ENCODE data around the gene PFN1. TPM values are rescaled to one million over a fixed set of nuclear protein-coding genes. Genes with fewer than 3 reads are reported as not detected.

The PFN1 gene

DNA sequence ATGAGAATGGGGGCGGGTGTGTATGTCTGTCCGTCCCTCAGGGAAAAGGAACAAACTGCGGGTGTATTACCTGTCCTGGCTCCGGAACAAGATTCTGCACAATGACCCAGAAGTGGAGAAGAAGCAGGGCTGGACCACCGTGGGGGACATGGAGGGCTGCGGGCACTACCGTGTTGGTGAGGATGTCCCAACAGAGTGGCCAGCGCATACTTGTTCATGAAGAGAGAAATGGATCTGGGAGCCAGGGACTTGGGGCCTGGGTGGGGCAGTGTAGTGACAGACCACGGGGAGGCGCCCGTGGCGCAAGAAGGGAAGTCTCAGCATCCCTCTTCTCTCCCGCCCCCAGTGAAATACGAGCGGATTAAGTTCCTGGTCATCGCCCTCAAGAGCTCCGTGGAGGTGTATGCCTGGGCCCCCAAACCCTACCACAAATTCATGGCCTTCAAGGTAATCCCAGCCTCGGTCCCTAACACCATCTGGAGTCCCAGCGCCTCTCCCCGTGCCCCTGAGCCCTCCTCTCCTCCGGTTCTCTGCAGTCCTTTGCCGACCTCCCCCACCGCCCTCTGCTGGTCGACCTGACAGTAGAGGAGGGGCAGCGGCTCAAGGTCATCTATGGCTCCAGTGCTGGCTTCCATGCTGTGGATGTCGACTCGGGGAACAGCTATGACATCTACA is 52.5 kb downstream of the PFN1 start:
- DNase-seq (ENCODE audit: low read depth in 1 of 2, low spot score in 1 of 2), result no peak
- TF ChIP-seq SPI1 (IDR thresholded peaks at IDR 0.05; ENCODE audit: borderline replicate concordance, low read depth) (no peak), CTCF (IDR thresholded peaks at IDR 0.05; ENCODE audit: insufficient read depth, low read length) (no peak), POLR2AphosphoS5 (IDR thresholded peaks at IDR 0.05; ENCODE audit: low read depth) (no peak), GABPA (IDR thresholded peaks at IDR 0.05; ENCODE audit: low read depth) (no peak)
- TF ChIP-seq, protein P1, sequence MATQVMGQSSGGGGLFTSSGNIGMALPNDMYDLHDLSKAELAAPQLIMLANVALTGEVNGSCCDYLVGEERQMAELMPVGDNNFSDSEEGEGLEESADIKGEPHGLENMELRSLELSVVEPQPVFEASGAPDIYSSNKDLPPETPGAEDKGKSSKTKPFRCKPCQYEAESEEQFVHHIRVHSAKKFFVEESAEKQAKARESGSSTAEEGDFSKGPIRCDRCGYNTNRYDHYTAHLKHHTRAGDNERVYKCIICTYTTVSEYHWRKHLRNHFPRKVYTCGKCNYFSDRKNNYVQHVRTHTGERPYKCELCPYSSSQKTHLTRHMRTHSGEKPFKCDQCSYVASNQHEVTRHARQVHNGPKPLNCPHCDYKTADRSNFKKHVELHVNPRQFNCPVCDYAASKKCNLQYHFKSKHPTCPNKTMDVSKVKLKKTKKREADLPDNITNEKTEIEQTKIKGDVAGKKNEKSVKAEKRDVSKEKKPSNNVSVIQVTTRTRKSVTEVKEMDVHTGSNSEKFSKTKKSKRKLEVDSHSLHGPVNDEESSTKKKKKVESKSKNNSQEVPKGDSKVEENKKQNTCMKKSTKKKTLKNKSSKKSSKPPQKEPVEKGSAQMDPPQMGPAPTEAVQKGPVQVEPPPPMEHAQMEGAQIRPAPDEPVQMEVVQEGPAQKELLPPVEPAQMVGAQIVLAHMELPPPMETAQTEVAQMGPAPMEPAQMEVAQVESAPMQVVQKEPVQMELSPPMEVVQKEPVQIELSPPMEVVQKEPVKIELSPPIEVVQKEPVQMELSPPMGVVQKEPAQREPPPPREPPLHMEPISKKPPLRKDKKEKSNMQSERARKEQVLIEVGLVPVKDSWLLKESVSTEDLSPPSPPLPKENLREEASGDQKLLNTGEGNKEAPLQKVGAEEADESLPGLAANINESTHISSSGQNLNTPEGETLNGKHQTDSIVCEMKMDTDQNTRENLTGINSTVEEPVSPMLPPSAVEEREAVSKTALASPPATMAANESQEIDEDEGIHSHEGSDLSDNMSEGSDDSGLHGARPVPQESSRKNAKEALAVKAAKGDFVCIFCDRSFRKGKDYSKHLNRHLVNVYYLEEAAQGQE (IDR thresholded peaks at IDR 0.05; ENCODE audit: insufficient replicate concordance, low read depth), result no peak
- peaks cover 7% of the 10 kb centered on the region for H3K27me3 ChIP-seq (ENCODE audit: insufficient read depth, poor library complexity, severe bottlenecking)
- no peak overlapping the region for H3K4me3 ChIP-seq (replicated peaks; ENCODE audit: insufficient read depth, low read length)
- H3K27ac ChIP-seq (replicated peaks), result no peak overlapping the region

Small RNA genes within 50 kb of the gene (microRNA-seq; reads per million reads assigned to microRNA genes)
- gene MIR6864, result not detected
- gene MIR6865, result not detected
